A549 treated with AZD9567 at 1 μM for 4 hours (cell line): ENCODE data around the gene ESAM. TPM values are rescaled to one million over a fixed set of nuclear protein-coding genes. Genes with fewer than 3 reads are reported as not detected.

Experiments
- total RNA-seq: library from RNA; stranded (reverse); fragments of 200-300 nt; extraction: Qiagen RNA extraction; gene quantifications from 5 replicates; pipeline ENCODE4 v1.2.3, GENCODE V29; 2022; ENCODE audit not compliant: insufficient read depth

Gene ESAM
- 7.0 to 13.5 TPM (median 11.6 TPM) in 5 replicates for total RNA-seq

GRCh38 chr11:124762105-124762623 is at the start of gene ESAM:
Gene ESAM, minus strand, starts transcription at chr11:124762290. Its CDS starts 136 bp downstream, at chr11:124762154.

GRCh38 chr11:124800226-124800929 is 38.3 kb upstream of the ESAM start, which contains the start of gene MSANTD2:
Gene MSANTD2, minus strand, starts transcription at chr11:124800406. Its CDS starts 26 bp downstream, at chr11:124800380.

GRCh38 chr11:124751741-124752470 is 10.2 kb downstream of the ESAM start, which contains the start of gene VSIG2:
Gene VSIG2, minus strand, starts transcription at chr11:124752255. Its CDS starts 118 bp downstream, at chr11:124752137.

GRCh38 chr11:124739479-124740276 is 22.4 kb downstream of the ESAM start, which contains the start of gene NRGN:
Gene NRGN, plus strand, starts transcription at chr11:124739942. Its CDS starts 143 bp downstream, at chr11:124740085.

Other genes with a start within 250 kb of the ESAM start
- gene OR8B12, start 218.6 kb downstream of the ESAM start, total RNA-seq = not detected in 5 replicates
- gene OR8A1, start 192.3 kb downstream of the ESAM start, total RNA-seq = not detected in 5 replicates
- not detected in 5 replicates for gene PANX3, start 150.9 kb downstream of the ESAM start, total RNA-seq
- 11.5 to 17.9 TPM (median 16.5 TPM) in 5 replicates for gene TBRG1, start 139.4 kb downstream of the ESAM start, total RNA-seq
- gene SIAE, start 88.6 kb downstream of the ESAM start, total RNA-seq = 14.9 to 22.7 TPM (median 15.6 TPM) in 5 replicates
- gene SPA17, start 88.4 kb downstream of the ESAM start, total RNA-seq = 16.9 to 38.2 TPM (median 17.8 TPM) in 5 replicates
- gene NRGN, start 22.3 kb downstream of the ESAM start, total RNA-seq = 4.0 to 11.9 TPM (median 10.6 TPM) in 5 replicates
- not detected in 5 replicates for gene VSIG2, start 10.0 kb downstream of the ESAM start, total RNA-seq
- 5.6 to 6.5 TPM (median 6.2 TPM) in 5 replicates for gene MSANTD2, start 38.1 kb upstream of the ESAM start, total RNA-seq
- 2.0 to 3.0 TPM (median 2.9 TPM) in 5 replicates for gene ROBO3, start 103.1 kb upstream of the ESAM start, total RNA-seq
- not detected in 5 replicates for gene ROBO4, start 135.6 kb upstream of the ESAM start, total RNA-seq
- gene HEPN1, start 157.0 kb upstream of the ESAM start, total RNA-seq = not detected in 5 replicates
- gene HEPACAM, start 173.8 kb upstream of the ESAM start, total RNA-seq = not detected in 5 replicates
- 0.49 to 0.66 TPM (median 0.55 TPM) in 5 replicates for gene CCDC15, start 191.9 kb upstream of the ESAM start, total RNA-seq